Activated T-cell treated with anti-CD3 and anti-CD28 coated beads, Interleukin-2, amount 50 U/mL, for 48 hours (primary cell): ENCODE results near the gene RPTOR.
"Not testable (repeated sequence)": the region's sequence is repeated elsewhere in the genome, so short reads cannot be mapped to it uniquely, and the experiment has no call there.

Source experiments
- DNase-seq, 2 experiments: peaks; one replicate each; pipeline ENCODE4 v3.0.0-alpha.2; 2020

RPTOR gene

GRCh38 chr17:80552523-80552922 is 7.9 kb downstream of the RPTOR start:
- no peak for DNase-seq

- no peak for DNase-seq
Measured at GRCh38 chr17:80555266-80555665, 10.6 kb downstream of the RPTOR start.

GRCh38 chr17:80558046-80558445 is 13.4 kb downstream of the RPTOR start:
- DNase-seq = peak; percentile 54 to 62

- DNase-seq = no peak
Measured at GRCh38 chr17:80559825-80560251, 15.2 kb downstream of the RPTOR start.

- no peak for DNase-seq
Measured at GRCh38 chr17:80561541-80562114, 17.0 kb downstream of the RPTOR start.

- no peak for DNase-seq
Measured at GRCh38 chr17:80564545-80564944, 19.9 kb downstream of the RPTOR start.

GRCh38 chr17:80565343-80566053 is 20.9 kb downstream of the RPTOR start:
- DNase-seq = no peak

GRCh38 chr17:80566054-80566400 is 21.4 kb downstream of the RPTOR start:
- DNase-seq = no peak

- DNase-seq = no peak
Measured at GRCh38 chr17:80568246-80568645, 23.6 kb downstream of the RPTOR start.

GRCh38 chr17:80569924-80570323 is 25.3 kb downstream of the RPTOR start:
- no peak for DNase-seq

- no peak for DNase-seq
Measured at GRCh38 chr17:80573701-80574100, 29.1 kb downstream of the RPTOR start.

GRCh38 chr17:80574496-80574895 is 29.9 kb downstream of the RPTOR start:
- no peak for DNase-seq

GRCh38 chr17:80575057-80575875 is 30.6 kb downstream of the RPTOR start:
- DNase-seq = peak; percentile 95

- DNase-seq = no peak
Measured at GRCh38 chr17:80577876-80578570, 33.4 kb downstream of the RPTOR start.

- DNase-seq = not testable (repeated sequence)
Measured at GRCh38 chr17:80578668-80579388, 34.2 kb downstream of the RPTOR start.

- DNase-seq = no peak
Measured at GRCh38 chr17:80582165-80582564, 37.5 kb downstream of the RPTOR start.

GRCh38 chr17:80584176-80584905 is 39.7 kb downstream of the RPTOR start:
- DNase-seq = no peak

- peak in 1 of 2 experiments; percentile 28 for DNase-seq
Measured at GRCh38 chr17:80585890-80586845, 41.5 kb downstream of the RPTOR start.

- DNase-seq = no peak
Measured at GRCh38 chr17:80586846-80587228, 42.2 kb downstream of the RPTOR start.

- DNase-seq = no peak
Measured at GRCh38 chr17:80588702-80589383, 44.2 kb downstream of the RPTOR start.
